NCI-H2196 treated with DMSO at 0.1 percent for 48 hours (cell line): ENCODE results near the gene TWF2.

Experiments
- DNase-seq: peaks from one replicate; lab custom pipeline; 2025; ENCODE audit not compliant: unreplicated experiment; lab: John Stamatoyannopoulos, UW

TWF2 gene

DNA sequence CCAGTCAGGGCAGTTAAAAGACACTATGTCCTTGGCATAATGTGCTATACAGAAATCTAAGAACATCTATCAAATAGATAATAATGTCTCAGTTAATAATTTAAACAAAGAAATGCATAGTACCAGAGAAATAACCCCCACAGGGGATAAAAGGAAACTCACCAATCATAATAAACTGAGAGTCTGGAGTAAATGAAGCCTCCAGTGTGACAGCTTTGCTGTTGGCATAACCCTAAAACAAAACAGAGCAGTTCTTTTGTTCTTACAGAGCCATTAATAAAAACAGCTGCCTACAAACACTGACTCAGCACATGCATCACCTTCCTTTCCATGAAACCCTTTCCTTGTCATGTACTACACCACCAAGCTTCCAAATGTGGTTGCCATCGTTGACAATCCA lies 20.1 kb upstream of the TWF2 start:
- DNase-seq = no peak

DNA sequence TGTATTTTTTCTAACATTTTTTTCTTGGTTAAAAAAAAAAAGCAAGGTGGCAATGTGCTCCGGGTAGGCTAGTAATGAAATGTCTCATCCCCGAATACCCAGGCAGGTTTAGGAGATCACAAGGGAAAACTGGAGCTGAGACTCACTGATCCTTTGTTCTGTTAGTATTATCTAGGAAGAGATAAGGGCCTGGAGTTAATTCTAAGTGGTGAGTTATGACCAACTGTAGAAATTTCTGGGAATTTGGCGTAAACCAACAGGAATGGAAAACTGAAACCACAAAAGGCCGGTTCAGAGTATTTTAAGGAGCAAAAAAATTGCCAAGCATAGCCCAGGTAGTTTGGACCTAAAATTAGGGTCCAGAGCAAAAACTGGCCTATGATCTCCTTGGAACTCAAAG lies 19.0 kb upstream of the TWF2 start:
- no peak for DNase-seq

DNA sequence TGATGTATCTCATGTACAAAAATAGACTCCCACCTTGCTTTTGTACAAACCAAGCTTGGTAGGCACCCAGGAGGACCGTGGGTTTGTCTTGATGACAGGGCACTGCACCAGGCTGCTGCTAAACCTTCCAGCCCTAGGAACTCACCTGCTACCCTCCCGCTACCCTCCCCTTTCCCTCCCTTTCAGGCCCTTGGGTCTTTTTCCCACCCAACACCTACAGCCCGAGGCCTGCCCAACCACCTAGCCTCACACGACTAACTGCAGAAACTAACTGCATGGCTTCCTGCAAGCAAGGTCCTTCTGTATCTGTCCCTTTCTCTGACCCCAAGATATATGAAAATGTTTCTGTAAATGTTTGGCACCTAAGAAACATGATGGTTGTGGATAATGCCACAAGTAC lies 17.7 kb upstream of the TWF2 start:
- DNase-seq = no peak

DNA sequence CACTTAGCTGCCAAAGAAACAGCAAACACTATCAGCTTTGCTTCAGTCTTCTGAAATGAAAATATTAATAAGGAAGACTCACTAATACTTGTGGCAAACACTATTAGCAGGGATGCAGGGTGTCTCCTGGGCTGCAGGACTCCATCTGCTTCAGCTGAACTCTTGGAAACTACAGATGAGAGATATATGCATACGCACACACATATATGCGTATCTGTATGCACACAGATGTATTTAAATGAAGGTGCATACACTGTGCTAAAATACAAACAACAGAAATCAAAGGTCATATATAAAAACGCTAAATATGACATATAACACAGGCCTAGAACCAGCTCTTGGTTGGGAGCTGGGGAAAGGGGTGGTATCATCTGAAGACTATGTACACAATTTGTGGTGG lies 17.2 kb upstream of the TWF2 start:
- DNase-seq = no peak

DNA sequence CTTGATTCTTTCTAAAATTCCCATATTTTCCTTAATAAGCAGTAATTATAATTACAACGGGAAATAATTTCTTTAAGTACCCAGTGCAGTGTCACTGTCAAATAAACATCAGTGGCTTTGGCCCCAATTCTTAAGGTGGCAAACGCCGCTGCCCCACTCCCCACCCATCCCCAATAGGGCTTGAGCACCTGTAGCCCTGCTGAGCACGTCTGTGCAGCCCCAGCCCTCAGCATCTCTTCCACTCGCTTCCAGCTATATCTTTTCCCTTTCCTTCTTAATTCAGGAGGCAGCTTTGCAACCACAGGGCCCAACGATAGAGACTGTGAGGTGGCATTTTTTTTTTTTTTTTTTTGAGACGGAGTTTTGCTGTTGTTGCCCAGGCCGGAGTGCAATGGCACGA lies 15.7 kb upstream of the TWF2 start:
- no peak for DNase-seq

DNA sequence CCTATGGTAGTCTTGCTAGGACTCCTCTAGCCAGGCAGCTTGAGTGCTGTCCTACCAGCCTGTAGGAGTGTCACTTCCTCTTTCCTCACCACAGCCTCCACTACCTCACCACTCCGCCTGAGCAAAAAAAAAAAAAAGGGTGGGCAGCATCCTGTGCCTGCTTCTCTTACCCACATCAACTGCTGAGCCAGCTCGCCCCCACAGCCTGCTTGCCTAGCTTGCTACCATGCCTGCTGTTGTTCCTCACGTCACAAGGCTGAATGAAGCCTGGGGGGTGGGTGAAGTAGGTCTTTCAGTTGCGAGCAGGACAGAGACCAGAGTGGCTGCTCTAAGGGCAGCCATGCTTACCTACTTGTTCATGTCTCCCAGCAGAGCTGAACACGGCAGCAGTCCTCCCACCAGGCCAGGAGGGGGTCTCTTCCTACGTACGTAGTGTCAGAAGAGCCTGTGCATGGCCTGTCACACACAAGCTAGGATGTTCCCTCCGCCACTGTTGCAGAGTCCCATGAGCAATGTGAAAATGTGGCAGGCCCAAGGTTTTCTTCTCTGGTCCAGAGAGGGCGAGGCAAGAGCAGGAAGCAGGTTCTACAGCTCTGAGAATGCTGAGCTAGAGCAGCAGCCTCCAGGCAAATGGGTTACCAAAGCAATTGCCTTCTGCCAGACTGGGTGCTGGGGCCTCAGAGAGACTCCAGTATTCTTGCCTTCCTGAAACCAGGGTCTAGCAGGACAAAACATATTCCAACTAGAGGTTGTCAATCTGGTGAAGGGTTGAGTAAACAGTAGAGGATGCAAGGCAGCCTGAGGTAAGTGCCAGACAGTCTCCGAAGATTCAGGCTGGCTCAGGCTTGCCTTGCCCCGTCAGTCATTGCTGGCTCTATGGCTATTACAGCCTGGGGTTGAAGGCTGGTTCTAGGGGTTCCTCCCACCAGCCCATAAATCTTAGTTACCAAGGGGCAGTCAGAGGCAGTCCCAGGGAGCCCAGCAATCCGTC lies 14.7 kb upstream of the TWF2 start:
- DNase-seq = no peak

DNA sequence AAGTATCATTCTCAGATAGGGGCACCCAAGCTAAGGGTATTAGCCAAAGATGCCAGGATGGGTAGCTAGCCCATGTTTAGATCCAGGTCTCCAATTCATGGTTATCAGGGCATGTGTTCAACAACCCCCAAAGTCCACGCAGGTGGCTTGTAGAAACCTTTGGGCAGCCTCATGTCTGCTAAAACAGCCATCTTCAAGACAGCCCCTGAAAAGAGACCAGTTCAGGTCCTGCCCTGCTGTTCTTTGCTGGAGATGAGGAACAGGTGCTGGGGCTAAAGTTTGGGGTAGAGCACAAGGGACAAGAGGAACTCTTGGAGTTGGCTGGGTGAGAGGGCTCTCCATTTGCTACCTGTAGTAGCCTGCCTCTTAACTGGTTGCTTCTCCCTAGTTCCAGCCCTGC lies 11.2 kb upstream of the TWF2 start:
- DNase-seq = no peak

DNA sequence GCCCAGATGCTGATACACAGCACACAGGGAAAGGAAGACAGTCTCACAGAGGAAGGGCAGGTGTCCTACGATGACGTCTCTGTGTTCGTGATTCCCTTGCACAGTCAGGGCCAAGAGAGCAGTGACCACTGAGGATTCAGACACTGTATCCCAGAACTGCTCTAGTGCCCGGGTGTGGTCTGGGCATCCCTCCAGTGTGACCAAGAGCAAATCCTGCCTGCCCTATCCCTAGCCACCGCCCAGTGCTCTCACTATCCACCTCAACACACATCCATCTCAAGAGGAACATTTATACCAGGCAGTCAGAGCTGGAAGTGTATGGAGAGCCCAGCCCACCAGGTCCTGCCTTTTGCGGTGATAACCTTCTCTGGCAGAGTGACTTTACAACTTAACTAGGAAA lies 10.7 kb upstream of the TWF2 start:
- DNase-seq = no peak

DNA sequence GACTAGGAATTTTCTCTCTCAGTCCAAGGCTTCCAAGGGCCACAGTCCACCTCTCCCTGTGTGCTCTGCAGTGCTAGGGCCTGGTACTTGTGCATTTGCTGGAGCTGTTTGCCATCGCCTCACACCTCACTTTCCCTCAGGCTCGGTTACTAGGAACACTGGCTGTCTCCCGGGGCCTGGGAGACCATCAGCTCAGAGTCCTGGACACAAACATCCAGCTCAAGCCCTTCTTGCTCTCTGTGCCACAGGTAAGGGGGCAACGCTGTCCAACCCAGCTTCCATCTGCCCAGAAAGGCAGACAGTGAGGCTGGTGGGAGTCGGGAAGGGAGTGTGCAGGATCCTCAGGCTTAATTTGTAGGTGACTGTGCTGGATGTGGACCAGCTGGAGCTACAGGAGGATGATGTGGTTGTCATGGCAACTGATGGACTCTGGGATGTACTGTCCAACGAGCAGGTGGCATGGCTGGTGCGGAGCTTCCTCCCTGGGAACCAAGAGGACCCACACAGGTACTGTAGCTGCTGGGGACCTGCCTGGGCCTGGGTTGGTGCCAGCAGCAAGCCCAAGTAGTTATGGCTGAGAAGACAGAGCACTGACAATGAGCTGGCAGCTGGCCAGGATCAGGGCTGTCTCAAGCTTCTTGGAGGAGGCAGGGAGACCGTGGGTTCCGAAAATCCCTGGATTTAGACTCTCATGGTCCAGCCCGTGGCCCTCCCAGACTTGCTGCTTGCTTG lies 10.0 kb upstream of the TWF2 start:
- no peak for DNase-seq

DNA sequence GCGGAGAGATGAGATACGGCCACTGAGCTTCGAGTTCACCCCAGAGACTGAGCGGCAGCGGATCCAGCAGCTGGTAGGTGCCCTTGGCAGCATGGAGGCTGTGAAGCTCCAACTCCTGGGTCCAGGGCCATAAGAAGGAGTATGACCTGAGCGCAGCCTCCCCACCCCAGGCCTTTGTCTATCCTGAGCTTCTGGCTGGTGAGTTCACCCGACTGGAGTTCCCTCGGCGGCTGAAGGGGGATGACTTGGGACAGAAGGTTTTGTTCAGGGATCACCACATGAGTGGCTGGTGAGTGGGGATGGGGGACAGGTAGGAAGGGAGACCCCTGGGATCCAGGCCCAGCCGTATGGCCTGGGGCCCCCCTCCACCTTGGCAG lies 9.2 kb upstream of the TWF2 start:
- no peak for DNase-seq

DNA sequence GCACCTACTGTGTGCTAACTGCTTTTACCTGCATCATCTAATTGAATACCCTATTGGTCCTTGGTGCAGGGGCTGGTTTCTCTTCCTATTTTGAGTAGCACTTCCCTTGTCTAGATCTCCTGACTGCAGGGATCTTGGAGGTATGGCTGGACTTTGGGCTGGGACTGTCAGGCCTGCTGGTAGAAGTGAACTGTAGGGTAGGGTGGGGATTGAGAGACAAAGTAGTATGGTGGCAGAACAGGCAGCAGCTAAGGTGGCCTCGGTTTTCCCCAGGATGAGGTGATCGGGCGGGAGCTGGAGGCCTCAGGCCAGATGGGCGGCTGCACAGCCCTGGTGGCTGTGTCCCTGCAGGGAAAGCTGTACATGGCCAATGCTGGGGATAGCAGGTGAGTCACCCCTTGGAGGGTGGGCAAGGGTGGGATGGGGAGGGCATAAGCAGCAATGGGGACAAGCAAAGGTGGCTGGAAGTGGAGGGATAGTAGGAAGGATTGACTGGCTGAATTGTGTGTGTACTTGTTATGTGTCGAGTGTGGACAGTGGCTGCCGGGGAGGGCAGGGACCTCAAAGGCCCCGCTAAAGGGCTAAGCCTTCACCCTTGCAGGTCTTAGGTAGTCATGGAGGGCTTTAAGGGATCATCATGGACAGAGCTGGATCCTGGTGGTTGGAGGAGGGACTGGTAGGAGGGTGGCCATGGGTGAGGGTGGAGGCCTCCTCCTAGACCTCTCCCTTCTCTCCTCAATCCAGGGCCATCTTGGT lies 8.6 kb upstream of the TWF2 start:
- no peak for DNase-seq

DNA sequence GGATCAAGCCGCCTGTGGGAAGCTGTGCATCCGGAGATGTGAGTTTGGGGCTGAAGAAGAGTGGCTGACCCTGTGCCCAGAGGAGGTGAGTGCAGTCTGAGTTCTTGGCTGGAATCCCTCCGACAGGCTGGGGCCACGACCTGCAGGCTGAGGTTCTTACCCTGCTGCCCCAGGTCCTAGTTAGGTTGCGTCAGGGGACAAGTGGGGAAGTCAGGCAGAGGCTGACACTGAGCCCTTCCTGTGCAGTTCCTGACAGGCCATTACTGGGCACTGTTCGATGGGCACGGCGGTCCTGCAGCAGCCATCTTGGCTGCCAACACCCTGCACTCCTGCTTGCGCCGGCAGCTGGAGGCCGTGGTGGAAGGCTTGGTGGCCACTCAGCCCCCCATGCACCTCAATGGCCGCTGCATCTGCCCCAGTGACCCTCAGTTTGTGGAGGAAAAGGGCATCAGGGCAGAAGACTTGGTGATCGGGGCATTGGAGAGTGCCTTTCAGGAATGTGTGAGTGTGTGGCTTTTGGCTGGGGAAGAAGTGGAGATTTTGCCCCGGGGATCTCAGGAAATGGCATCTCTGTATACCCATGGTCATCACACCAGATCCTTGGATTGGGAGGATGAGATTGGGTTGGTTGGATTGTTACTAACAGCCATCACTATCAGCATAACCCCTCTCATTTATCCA lies 7.9 kb upstream of the TWF2 start:
- DNase-seq = no peak

DNA sequence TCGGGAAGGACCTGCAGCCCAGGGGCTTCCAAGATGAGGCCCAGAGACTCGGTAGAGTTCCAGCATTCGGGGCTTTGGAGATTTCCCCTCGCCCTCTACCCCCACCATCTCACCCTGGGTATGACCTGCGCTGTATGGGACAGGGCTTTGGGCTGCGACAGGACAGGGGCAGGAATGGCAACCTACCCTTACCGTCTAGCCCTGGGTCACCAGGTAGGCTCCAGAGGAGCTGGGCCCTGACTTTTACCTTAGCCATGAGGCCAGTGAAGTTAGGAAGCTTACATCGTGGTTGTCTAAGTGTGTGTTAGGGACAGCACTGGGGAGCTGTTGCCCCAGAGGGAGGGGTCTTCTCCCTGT lies 7.3 kb upstream of the TWF2 start:
- DNase-seq = no peak

DNA sequence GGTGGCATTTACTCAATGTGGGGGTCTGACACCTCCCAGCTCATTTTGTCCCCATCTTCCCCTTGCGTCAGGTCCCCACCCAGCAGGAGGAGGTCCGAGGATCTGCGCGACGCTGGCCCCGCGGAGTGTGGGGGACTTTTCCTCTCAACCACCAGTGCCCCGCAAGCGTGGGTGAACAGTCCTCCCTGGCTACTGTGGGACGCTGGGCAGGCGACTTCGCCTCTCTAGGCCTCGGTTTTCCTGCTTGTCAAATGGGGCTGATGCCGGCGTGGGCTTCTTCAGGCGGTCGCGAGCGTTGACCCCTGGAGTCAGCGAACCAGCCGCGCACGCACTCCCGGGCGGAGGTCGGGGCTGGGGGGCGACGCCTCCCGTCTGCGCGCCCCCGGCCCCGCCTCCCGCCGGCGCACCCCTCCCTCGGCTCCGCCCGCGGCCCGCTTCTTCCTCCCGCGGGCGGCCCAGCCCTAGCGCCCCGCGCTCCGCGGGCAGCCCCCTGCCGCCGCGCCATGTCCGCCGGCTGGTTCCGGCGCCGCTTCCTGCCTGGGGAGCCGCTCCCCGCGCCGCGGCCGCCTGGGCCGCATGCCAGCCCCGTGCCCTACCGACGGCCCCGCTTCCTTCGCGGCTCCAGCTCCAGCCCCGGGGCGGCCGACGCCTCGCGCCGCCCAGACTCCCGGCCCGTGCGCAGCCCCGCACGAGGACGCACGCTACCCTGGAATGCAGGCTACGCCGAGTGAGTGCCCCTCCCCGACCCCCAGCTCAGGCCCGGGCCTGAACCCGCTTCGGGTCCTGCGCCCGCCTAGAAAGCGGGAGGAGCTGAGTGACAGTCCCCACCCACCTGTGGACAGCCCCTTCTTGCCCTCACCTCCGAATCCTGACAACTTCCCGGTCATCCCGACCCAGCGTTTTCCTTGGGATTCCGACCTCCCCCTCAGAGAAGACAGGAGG lies 6.6 kb upstream of the TWF2 start, which contains the start of gene PPM1M:
Gene PPM1M (plus strand): TSS at position 438 of the 942 bp plus-strand sequence. CDS start 66 bp downstream, at position 504.
- DNase-seq = no peak

DNA sequence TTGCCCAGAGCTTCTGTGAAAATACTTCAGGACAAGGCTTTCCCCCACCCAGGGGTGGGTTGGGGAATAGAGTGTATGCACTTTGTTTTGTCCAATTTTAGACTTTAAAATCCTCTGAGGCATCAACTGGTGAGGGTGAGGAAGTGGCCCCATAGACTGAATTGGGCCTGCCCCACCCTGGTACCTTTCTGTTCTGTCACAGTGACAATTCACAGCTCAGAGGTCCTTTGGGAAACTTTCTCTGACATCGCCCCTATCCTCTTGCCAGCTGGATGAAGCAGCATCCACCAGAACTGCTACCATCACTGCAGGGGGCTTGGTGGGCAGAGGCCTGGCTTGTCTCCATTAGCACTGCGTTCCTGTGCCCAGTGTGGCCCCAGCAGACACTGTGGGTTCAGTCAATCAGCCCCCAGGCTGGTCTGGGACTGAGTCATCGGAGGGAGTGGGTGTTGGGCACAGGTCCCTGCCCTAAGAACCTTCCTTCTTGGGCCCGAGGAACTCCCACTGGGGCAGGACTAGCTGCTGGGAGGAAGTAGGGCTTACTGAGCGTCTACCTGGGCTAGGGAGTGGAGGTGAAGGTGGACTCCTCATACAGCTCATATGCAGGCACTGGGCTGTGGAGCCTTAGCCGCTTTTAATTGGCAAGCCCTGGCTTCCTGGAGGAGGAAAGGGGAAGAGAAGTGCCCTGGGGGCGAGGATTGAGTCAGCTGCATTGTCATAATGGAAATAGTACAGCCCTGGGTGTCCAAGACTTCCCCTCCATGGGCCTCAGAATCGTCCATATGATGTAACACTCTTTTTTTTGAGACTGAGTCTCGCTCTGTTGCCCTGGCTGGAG lies 5.1 kb upstream of the TWF2 start:
- no peak for DNase-seq

DNA sequence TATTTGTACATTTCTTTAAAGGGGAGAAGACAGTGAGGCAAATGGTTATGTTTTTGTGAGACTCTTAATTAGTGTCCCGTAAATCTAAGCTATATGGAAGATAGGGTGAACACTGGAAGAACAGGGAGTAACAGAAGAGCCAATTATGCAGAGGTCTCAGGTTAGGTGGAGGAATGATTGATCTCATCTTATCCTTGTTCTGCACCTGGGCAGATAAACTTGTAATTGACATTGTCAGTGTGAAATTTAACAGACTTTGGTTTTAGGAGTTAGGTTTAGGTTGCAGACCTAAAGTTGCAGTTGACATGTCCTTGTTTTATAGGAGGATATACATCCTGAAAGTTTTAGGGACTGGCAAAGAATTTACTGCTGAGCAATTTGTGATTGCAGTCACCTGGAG lies 3.1 kb upstream of the TWF2 start:
- no peak for DNase-seq

DNA sequence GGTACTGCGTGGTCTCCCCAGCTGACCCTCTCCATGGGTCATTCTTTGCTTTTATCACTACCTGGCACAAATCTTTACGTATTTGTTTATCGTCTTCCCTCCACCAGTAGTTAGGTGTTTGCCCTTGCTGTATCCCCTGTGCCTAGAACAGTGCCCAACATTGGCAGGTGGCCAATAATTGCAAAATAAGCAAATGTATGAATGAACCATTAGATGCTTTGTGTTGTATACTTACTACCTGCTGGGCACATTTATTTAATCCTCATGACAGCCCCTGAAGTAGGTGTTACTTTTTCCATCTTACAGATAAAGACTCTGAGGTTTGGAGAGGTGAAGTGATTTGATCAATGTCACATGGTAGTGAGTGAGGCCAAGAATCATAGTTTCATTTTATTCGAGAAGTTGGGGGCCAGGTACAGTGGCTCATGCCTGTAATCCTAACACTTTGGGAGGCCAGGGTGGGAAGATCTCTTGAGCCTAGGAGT lies 2.0 kb upstream of the TWF2 start:
- no peak for DNase-seq

DNA sequence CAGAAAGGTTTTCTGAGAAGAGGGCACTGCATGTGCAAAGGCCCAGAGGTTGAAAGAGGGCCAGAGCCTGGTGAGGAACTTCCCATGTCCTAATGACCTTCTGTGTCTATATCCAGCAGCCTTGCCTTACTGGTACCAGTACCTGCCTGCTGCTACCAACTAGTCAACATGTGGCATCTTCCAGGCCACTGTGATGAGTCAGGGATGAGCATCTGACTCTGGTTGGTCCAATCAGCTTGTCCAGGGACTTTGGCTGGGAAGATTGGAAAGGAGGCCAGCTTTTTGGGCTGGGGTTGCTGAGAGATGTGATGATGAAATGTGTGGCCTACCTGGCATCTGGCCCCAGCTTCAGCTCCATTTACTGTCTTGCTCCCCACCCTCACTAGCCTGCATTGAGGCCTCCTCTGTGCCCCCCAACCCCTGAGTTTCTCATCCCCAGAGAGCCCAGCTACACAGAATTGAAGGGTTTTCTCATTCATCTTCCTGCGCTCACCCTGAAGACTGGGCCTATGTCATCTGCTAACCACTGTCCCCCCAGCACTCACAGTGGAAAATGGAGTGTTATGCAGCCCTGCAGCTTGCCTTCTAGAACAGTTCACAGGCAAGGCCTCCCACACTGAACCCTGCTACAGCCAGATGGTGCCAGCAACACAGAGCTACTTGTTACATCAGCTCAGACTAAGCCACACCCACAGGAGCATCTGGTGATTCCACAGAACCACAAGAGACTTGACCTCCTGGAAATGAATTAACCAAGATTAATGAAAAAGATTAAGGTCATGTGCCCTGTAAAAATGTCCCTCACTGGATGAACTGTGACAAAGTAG lies 1.3 kb upstream of the TWF2 start:
- no peak for DNase-seq
